ENCODE results near the gene FRYL. TPM values are rescaled to one million over a fixed set of nuclear protein-coding genes. Genes with fewer than 3 reads are reported as not detected.

FRYL gene
- total and polyA plus RNA-seq, 4 experiments from 2014 or later = 17.1 to 134 (median 83.7) TPM

DNA sequence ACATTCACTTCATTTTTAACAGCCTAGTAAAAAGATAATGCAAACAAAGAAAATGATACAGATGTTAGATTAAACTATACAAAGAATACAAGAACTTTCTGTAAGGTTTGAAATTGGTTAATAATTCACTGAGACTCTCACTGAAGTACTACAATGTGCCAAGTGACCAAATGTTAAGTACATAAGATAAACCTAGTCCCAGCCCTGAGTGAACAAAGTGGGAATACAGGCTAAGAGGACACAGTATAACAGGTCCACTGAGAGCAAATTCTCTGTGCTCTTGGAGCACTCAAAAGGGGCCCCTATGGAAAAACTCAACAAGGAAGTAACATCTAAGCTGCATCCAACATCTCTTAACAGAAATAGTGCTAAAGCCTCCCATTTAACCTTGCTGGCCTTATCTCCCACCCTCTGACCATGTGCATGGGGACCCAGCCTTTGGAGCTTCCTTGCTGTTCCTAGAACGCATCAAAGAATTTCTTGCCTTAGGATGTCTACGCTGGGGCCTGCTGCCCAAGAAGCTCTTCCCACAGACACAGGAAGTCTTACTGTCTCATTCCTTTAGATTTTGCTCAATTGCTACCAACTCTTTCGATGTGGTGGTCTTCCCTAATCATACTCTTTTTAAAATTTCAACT is 176.6 kb downstream of the FRYL start:
- no peak for DNase-seq
- no peak overlapping the region for H3K4me3 ChIP-seq (ENCODE audit: low read length in 2 of 2)
- no peaks in the 10 kb centered on the region for H3K27me3 Mint-ChIP-seq
- H3K27me3 ChIP-seq (ENCODE audit: insufficient read depth, low read length) = no peaks in the 10 kb centered on the region
- H3K9me3 Mint-ChIP-seq = no peaks in the 10 kb centered on the region
- no peak overlapping the region for H3K4me3 Mint-ChIP-seq
- ChIA-PET CTCF (ENCODE audit: partially characterized antibody) (interaction anchor here (0.9 kb wide), 1 partner anchor 25 kb away, joined by 5 read pairs; no protein-coding TSS in a partner anchor), POLR2A (ENCODE audit: partially characterized antibody) (no interaction called here)
- no peak overlapping the region for H3K27ac ChIP-seq (ENCODE audit: low read depth, low read length)
- peaks cover 0 to 3% (median 0%) of the 10 kb centered on the region in 4 donors for H3K4me1 Mint-ChIP-seq
- peaks cover 31 to 51% of the 10 kb centered on the region in 2 donors for H3K36me3 Mint-ChIP-seq
- peak overlapping the region in 1 of 7 donors; percentile 52 for H3K27ac Mint-ChIP-seq
- intact Hi-C loops (cut with micrococcal nuclease) = no loop called here
- H3K4me1 ChIP-seq (ENCODE audit: insufficient read depth, low read length) = no peaks in the 10 kb centered on the region
- peaks cover 13% of the 10 kb centered on the region for H3K36me3 ChIP-seq (ENCODE audit: insufficient read depth, low read length)
- no peaks in the 10 kb centered on the region for H3K9me3 ChIP-seq (ENCODE audit: control insufficient read depth in 1 of 2, low read length in 2 of 2)

DNA sequence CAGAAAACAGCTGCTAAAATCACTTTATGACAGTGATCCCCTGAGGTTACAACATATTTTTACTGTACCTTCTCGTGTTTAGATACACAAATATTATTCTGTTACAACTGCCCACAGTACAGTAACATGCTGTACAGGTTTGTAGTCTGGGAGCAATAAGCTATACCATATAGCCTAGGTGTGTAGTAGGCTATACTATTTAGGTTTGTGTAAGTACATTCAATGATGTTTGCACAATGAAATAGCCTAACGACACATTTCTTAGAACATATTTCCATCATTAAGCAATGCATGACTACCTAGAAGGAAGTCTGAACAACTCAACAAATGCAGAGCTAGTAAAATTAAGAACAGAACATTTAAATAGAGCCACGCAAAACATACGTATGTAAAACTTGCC is 177.3 kb downstream of the FRYL start:
- DNase-seq = no peak
- H3K4me3 Mint-ChIP-seq = no peak overlapping the region
- peaks cover 13% of the 10 kb centered on the region for H3K36me3 ChIP-seq (ENCODE audit: insufficient read depth, low read length)
- H3K4me1 ChIP-seq (ENCODE audit: insufficient read depth, low read length) = no peaks in the 10 kb centered on the region
- H3K27me3 Mint-ChIP-seq = no peaks in the 10 kb centered on the region
- peaks cover 0 to 3% (median 0%) of the 10 kb centered on the region in 4 donors for H3K4me1 Mint-ChIP-seq
- ChIA-PET POLR2A (ENCODE audit: partially characterized antibody) (no interaction called here), CTCF (ENCODE audit: partially characterized antibody) (interaction anchor here (0.9 kb wide), 1 partner anchor 24 kb away, joined by 5 read pairs; no protein-coding TSS in a partner anchor)
- H3K27ac Mint-ChIP-seq = peak overlapping the region in 1 of 7 donors; percentile 13
- H3K9me3 Mint-ChIP-seq = no peaks in the 10 kb centered on the region
- no peaks in the 10 kb centered on the region for H3K9me3 ChIP-seq (ENCODE audit: control insufficient read depth in 1 of 2, low read length in 2 of 2)
- H3K36me3 Mint-ChIP-seq = peaks cover 31 to 56% of the 10 kb centered on the region in 2 donors
- no peaks in the 10 kb centered on the region for H3K27me3 ChIP-seq (ENCODE audit: insufficient read depth, low read length)
- H3K27ac ChIP-seq (ENCODE audit: low read depth, low read length) = no peak overlapping the region
- intact Hi-C loops (cut with micrococcal nuclease) = no loop called here
- H3K4me3 ChIP-seq (ENCODE audit: low read length in 2 of 2) = no peak overlapping the region

DNA sequence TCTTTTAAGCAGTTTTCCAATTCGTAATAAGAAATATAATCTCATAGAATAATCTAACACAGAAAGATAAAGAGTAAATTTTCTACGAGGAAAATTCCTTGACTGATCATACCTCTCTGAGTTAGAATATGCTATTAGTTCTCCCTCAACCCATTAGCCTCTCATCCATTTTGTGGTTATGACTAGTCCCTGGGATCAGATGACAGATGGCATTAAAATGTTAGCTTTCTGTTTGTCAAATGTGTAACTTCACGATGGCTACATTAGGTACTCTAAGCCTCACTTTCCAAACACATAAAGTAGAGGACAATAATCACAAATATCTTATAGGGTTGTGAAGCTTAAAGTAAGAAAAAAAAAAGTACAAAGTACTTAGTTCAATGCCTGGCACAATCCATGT is 177.9 kb downstream of the FRYL start:
- Mint-ChIP-seq H3K36me3 (peaks cover 28 to 57% of the 10 kb centered on the region in 2 donors), H3K4me3 (no peak overlapping the region), H3K9me3 (no peaks in the 10 kb centered on the region), H3K27ac (no peak overlapping the region), H3K27me3 (no peaks in the 10 kb centered on the region), H3K4me1 (peaks cover 0 to 3% (median 0%) of the 10 kb centered on the region in 4 donors)
- Histone ChIP-seq H3K27me3 (ENCODE audit: insufficient read depth, low read length) (no peaks in the 10 kb centered on the region), H3K36me3 (ENCODE audit: insufficient read depth, low read length) (peaks cover 13% of the 10 kb centered on the region), H3K4me1 (ENCODE audit: insufficient read depth, low read length) (no peaks in the 10 kb centered on the region), H3K4me3 (ENCODE audit: low read length in 2 of 2) (no peak overlapping the region), H3K27ac (ENCODE audit: low read depth, low read length) (no peak overlapping the region), H3K9me3 (ENCODE audit: control insufficient read depth in 1 of 2, low read length in 2 of 2) (no peaks in the 10 kb centered on the region)
- intact Hi-C loops (cut with micrococcal nuclease) = no loop called here
- no peak for DNase-seq
- POLR2A ChIA-PET (ENCODE audit: partially characterized antibody) = no interaction called here
- CTCF ChIA-PET (ENCODE audit: partially characterized antibody) = interaction anchor here (0.9 kb wide), 1 partner anchor 24 kb away, joined by 5 read pairs; no protein-coding TSS in a partner anchor

DNA sequence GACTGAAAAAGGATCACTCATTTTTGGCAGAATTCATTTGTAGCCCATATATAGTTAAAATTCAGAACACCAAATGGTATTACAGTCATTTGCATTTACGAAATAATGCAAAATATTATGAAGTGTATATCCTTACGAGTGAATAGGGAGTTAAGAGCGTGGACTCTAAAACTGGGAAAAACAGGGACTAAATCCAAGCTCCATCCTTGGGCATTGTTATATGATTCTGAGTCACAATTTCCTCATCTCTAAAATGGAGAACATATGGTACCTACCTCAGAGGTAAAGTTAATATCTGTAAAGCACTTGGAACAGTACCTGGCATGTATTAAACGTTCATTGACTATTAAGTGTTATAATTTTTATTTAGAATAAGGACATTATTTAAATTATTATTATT is 183.7 kb downstream of the FRYL start:
- CTCF ChIA-PET (ENCODE audit: partially characterized antibody) = no interaction called here
- H3K4me1 Mint-ChIP-seq = peaks cover 0 to 3% (median under 1%) of the 10 kb centered on the region in 4 donors
- no peaks in the 10 kb centered on the region for H3K9me3 ChIP-seq (ENCODE audit: control insufficient read depth in 1 of 2, low read length in 2 of 2)
- no peaks in the 10 kb centered on the region for H3K27me3 Mint-ChIP-seq
- no peaks in the 10 kb centered on the region for H3K27me3 ChIP-seq (ENCODE audit: insufficient read depth, low read length)
- intact Hi-C loops (cut with micrococcal nuclease) = no loop called here
- H3K36me3 Mint-ChIP-seq = peaks cover 29 to 51% of the 10 kb centered on the region in 2 donors
- H3K27ac Mint-ChIP-seq = peak overlapping the region in 1 of 7 donors; percentile 15
- no peak overlapping the region for H3K4me3 ChIP-seq (ENCODE audit: low read length in 2 of 2)
- H3K36me3 ChIP-seq (ENCODE audit: insufficient read depth, low read length) = peaks cover 12% of the 10 kb centered on the region
- POLR2A ChIA-PET (ENCODE audit: partially characterized antibody) = interaction anchor here (1.0 kb wide), 1 partner anchor 184 kb away, joined by 3 read pairs; no protein-coding TSS in a partner anchor
- H3K27ac ChIP-seq (ENCODE audit: low read depth, low read length) = no peak overlapping the region
- H3K4me1 ChIP-seq (ENCODE audit: insufficient read depth, low read length) = no peaks in the 10 kb centered on the region
- H3K9me3 Mint-ChIP-seq = no peaks in the 10 kb centered on the region
- DNase-seq = no peak
- H3K4me3 Mint-ChIP-seq = no peak overlapping the region

DNA sequence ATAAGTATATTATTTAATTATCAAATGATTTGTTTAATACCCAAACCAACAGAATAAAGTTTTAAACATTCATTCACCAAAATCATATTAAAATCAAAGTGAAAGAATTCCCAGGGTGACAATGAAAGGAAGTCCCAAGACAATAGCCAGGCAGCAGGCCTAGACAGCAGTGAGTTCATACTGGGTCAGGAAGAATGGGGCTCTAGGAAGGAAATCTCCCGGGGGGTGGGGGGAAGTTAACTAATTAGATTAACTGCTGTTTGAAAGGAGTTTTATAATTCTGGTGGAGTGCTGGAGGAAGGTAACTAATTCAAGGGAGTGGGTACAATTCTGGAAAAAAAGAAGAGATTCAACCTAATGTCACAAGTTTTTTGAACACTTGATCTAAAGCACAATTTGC is 185.9 kb downstream of the FRYL start:
- DNase-seq = no peak
- ChIA-PET POLR2A (ENCODE audit: partially characterized antibody) (no interaction called here), CTCF (ENCODE audit: partially characterized antibody) (interaction anchor here (3.0 kb wide), 1 partner anchor 17 kb away, joined by 15 read pairs; no protein-coding TSS in a partner anchor)
- intact Hi-C loops (cut with micrococcal nuclease) = no loop called here
- Histone ChIP-seq H3K4me1 (ENCODE audit: insufficient read depth, low read length) (no peaks in the 10 kb centered on the region), H3K36me3 (ENCODE audit: insufficient read depth, low read length) (peaks cover 15% of the 10 kb centered on the region), H3K9me3 (ENCODE audit: control insufficient read depth in 1 of 2, low read length in 2 of 2) (no peaks in the 10 kb centered on the region), H3K27ac (ENCODE audit: low read depth, low read length) (no peak overlapping the region), H3K27me3 (ENCODE audit: insufficient read depth, low read length) (no peaks in the 10 kb centered on the region), H3K4me3 (ENCODE audit: low read length in 2 of 2) (no peak overlapping the region)
- Mint-ChIP-seq H3K4me3 (no peak overlapping the region), H3K4me1 (peaks cover 4 to 9% (median 6%) of the 10 kb centered on the region in 4 donors), H3K27me3 (no peaks in the 10 kb centered on the region), H3K27ac (peak overlapping the region in 4 of 7 donors; percentile 49 to 80 (median 67)), H3K9me3 (no peaks in the 10 kb centered on the region), H3K36me3 (peaks cover 29 to 58% of the 10 kb centered on the region in 2 donors)

DNA sequence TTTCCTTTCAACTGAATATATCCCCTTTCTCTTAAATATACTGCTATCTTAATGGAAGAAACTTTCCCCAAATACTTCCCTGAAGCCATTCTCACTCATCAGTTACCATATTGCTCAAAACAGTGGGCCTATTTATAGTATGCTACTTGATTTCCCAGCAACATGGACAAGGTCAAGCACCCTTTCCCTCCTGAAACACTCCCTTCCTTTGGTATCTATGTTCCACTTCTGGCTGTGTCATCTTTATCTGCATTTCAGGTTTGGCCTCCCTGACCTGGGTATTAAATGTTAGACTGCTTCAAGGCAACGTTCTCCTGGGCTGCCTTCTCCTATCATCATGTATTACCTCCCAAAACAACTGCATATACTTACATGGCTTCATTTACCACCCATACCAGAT is 188.7 kb downstream of the FRYL start:
- no peaks in the 10 kb centered on the region for H3K9me3 ChIP-seq (ENCODE audit: control insufficient read depth in 1 of 2, low read length in 2 of 2)
- CTCF ChIA-PET (ENCODE audit: partially characterized antibody) = interaction anchor here (1.1 to 3.0 kb wide), 2 partner anchors 14 to 315 kb away, joined by 4 to 15 read pairs; partner anchors contain the start of gene OCIAD2
- H3K4me3 ChIP-seq (ENCODE audit: low read length in 2 of 2) = no peak overlapping the region
- intact Hi-C loops (cut with micrococcal nuclease) = no loop called here
- POLR2A ChIA-PET (ENCODE audit: partially characterized antibody) = no interaction called here
- no peaks in the 10 kb centered on the region for H3K27me3 ChIP-seq (ENCODE audit: insufficient read depth, low read length)
- peaks cover 18% of the 10 kb centered on the region for H3K36me3 ChIP-seq (ENCODE audit: insufficient read depth, low read length)
- H3K27ac ChIP-seq (ENCODE audit: low read depth, low read length) = no peak overlapping the region
- Mint-ChIP-seq H3K9me3 (no peaks in the 10 kb centered on the region), H3K4me3 (no peak overlapping the region), H3K36me3 (peaks cover 30 to 55% of the 10 kb centered on the region in 2 donors), H3K4me1 (peaks cover 5 to 16% (median 11%) of the 10 kb centered on the region in 4 donors), H3K27me3 (no peaks in the 10 kb centered on the region), H3K27ac (peak overlapping the region; percentile 4 to 89 (median 33))
- DNase-seq = no peak
- no peaks in the 10 kb centered on the region for H3K4me1 ChIP-seq (ENCODE audit: insufficient read depth, low read length)

DNA sequence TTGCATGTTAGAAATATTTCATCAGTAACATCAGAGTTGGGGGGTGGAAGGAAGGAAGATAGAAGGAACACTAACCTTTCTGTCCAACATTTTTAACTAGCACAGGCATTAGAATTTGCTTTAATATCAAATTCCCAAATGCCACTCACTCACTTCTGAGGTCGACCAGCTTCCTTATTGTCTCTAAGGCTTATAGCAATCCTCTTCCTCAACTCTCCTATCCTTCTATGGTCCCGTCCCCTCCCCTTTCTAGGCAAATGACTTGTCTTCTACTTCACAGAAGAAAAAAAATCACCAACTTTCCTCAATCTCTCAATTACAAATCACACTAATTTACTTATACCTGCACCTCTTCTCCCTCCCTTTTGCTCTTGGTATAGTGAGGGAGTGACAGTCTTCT is 189.2 kb downstream of the FRYL start:
- DNase-seq = no peak
- Mint-ChIP-seq H3K27me3 (no peaks in the 10 kb centered on the region), H3K4me1 (peaks cover 7 to 16% (median 11%) of the 10 kb centered on the region in 4 donors), H3K9me3 (no peaks in the 10 kb centered on the region), H3K27ac (peak overlapping the region in 6 of 7 donors; percentile 4 to 89 (median 23)), H3K36me3 (peaks cover 35 to 60% of the 10 kb centered on the region in 2 donors), H3K4me3 (no peak overlapping the region)
- Histone ChIP-seq H3K36me3 (ENCODE audit: insufficient read depth, low read length) (peaks cover 22% of the 10 kb centered on the region), H3K27ac (ENCODE audit: low read depth, low read length) (no peak overlapping the region), H3K4me3 (ENCODE audit: low read length in 2 of 2) (no peak overlapping the region), H3K27me3 (ENCODE audit: insufficient read depth, low read length) (no peaks in the 10 kb centered on the region), H3K9me3 (ENCODE audit: control insufficient read depth in 1 of 2, low read length in 2 of 2) (no peaks in the 10 kb centered on the region), H3K4me1 (ENCODE audit: insufficient read depth, low read length) (no peaks in the 10 kb centered on the region)
- intact Hi-C loops (cut with micrococcal nuclease) = no loop called here
- POLR2A ChIA-PET (ENCODE audit: partially characterized antibody) = no interaction called here
- CTCF ChIA-PET (ENCODE audit: partially characterized antibody) = no interaction called here

All from CD4-positive, alpha-beta memory T cell (primary cell).